Right kidney (tissue), 1 donor: ENCODE data around the gene CUX1.
"Not testable (repeated sequence)": the region's sequence is repeated elsewhere in the genome, so short reads cannot be mapped to it uniquely, and the experiment has no call there.

Experiments
- DNase-seq: peaks from one replicate; pipeline ENCODE4 v3.0.0-alpha.2; 2016

Gene CUX1

DNA sequence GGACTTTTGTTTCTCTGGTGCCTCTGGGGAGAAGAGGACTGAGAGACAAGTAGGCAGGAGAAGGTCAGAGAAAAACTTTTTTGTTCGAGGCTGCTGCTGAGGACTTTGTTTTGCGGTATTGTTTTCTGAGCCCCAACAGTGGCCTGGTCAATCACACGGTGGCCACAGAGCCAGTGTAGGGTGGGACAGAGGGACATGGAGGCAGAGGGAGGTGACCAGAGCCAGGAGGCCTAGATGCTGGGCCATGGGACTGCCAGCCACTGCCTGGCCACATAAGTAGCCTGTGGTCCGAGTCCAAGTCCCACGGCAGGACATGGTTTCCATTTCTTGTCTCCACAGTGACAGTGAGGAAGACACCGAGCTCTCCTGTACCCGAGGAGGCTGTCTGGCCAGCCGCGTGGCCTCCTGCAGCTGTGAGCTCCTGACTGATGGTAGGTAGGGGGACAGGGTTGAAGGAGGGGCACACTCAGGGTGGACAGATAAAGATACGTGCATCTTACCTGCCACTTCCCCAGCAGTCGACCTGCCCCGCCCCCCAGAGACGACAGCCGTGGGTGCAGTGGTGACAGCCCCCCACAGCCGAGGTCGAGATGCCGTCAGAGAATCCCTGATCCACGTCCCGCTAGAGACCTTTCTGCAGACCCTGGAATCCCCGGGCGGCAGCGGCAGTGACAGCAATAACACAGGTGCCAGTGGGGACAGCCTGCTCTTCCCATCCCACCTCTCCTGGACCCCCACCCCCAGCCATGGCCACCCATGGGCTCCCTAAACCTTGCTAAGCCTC is 496.8 kb downstream of the CUX1 start:
- no peak for DNase-seq

DNA sequence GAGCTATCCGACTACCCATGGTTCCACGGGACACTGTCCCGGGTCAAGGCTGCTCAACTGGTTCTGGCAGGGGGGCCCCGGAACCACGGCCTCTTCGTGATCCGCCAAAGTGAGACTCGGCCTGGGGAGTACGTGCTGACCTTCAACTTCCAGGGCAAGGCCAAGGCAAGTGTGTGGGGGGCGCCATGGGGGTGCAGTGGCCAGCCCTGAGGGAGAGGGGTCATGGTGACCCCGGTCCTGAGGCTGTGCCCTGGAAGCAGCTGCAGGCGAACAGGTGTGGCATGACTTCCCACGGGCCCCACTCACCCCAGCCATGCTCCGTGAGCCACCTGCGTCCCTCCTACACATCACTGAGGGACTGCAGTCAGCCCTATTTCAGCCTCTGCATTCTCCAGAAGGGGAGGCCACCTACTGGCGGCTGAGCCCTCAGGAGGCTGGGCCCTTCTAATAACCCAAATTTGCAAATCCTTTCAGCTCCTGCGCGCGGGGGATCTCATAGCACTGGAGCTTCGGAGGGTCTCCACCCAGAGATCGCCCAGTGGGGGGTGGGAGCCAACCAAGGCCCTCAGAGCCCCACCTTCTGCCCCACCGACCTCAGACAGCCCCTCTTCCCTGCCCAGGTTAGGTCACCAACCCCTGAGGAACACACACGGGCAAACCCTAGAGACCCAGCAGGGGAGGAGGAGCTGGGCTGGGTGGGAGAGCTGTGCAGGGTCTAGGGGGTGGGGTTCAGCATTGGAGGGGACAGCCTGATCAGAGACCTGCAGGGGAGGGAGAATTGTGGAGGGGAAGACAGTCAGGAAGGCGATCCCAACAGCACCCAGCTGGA is 500.0 kb downstream of the CUX1 start:
- DNase-seq: no peak

GRCh38 chr7:102318482-102318971 is 501.1 kb downstream of the CUX1 start:
- DNase-seq: no peak

DNA sequence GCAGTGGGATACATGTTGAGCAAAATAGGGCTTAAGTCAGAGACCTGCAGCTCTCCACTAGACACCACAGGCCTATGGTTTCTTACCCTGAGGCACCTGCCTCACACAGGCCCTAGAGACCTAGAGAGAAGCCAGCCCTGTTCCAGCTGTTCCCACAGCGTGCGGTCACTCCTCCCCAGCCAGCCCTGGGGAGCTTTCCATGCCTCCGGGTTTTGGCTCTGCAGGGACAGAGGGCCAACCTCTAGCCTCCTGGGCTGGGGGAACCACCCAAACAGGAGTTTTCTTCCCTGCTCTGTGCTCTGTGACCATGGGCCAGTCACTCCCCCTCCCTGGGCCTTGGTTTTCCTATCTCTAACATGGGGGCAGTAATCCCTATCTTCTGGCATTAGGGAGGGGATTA is 502.2 kb downstream of the CUX1 start:
- no peak for DNase-seq

DNA sequence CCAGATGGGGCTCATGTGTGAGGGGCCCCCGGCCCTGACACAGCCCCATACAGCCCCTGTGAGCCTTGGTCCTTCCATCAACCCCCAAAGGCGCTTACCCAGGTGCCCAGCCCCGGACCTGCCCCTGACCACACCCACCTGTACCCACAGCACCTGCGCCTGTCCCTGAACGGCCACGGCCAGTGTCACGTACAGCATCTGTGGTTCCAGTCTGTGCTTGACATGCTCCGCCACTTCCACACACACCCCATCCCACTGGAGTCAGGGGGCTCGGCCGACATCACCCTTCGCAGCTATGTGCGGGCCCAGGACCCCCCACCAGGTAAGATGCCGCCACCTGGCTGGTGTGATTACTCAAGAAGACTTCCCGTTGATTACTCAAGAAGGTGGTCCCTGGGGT is 502.8 kb downstream of the CUX1 start:
- no peak for DNase-seq

DNA sequence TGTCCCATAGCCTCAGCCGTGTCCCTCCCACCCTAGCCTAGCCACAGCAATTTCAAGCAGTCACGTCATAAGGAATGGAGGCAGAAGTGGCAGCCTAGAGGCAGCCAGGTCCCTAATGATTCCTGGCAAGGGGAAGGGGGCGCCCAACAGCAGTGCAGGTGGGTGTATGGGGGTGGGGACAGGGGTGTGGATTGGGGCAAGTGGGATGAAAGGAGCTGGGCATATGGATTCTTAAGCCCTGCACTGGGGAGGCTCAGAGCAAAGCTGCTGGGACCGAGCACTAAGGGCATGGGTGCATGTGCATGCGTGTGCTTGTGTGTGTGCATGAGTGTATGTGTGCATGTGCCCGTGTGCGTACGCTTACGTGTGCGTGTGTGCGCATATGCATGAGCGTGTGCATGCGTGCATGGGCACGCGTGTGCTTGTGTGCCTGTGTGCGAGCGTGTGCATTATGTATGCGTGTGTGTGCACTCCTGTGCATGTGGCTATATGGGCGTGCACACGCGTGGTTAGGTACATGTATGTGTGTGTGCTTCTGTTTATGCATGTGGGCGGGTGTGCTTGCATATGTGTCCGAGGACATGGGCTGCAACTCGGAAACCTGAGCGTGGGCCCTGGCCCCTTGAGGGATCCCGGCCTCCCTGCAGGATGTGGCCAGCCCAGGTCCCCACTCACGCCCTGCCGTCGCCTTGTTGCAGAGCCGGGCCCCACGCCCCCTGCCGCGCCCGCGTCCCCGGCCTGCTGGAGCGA is 503.4 kb downstream of the CUX1 start:
- no peak for DNase-seq

GRCh38 chr7:102321351-102322201 is 504.1 kb downstream of the CUX1 start:
- no peak for DNase-seq

DNA sequence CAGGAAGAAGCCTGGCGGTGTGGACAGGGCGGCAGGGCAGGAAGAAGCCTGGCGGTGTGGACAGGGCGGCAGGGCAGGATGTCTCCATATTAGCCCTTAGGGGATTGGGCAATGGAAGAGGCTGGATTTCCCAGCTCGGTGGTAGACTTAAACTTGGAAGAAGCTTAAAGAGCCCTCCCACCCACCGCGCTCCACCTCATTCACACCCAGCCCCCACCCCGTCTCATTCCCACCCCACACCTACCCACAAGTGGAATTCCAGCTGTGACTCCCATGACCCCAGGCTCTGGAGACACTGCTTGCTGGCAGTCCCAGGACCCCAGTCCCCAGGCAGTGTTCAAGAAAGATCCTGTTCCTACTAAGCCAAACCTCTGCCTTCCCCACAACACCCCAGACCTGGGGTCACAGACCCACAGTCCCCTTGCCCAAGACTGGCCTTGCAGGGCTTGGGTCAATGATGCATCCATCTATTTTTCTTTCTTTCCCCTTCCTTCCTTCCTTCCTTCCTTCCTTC is 504.8 kb downstream of the CUX1 start:
- DNase-seq: no peak

GRCh38 chr7:102323914-102324195 is 506.4 kb downstream of the CUX1 start:
- no peak for DNase-seq

DNA sequence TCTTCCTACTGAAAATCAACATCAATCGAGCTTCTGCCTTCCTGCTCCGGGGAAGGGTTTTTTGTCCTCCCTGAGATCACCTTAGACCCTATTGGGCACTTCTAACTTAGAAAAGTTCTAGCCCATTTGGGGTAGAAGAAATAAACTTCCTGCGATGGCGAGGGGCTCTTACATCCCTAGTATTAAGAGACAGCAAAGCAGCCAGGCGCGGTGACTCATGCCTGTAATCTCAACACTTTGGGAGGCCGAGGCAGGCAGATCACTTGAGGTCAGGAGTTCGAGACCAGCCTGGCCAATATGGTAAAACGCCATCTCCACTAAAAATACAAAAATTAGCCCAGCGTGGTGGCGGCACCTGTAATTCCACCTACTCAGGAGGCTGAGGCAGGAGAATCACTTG is 507.7 kb downstream of the CUX1 start:
- DNase-seq: not testable (repeated sequence)

DNA sequence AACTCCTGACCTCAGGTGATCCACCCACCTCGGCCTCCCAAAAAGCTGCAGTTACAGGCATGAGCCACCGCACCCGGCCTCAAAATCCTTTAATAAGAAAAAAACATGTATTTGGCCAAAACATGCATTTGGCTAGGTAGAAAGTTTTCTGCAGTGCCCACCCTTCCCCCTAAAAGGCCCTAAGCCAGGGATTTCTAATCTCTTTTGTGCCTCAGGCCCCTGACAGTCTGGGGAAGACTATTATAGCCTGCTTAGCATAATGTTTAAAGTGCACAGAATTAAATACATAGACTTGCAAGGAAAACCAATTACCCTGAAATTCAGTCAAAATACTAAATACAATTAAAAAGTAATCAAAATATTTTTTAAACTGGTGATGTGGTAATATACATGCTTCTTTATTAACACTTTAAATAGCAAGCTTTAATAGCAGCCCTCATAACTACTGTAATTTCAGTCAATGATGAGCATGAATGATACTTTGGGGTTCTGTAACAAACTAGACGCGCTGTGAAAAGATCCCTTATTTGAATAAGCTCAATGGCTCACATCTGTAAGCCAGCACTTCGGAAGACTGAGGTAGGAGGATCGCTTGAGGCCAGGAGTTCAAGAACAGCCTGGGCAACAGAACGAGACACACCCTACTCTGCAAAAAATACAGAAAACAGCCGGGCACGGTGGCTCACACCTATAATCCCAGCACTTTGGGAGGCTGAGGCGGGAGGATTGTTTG is 508.9 kb downstream of the CUX1 start:
- DNase-seq: no peak

DNA sequence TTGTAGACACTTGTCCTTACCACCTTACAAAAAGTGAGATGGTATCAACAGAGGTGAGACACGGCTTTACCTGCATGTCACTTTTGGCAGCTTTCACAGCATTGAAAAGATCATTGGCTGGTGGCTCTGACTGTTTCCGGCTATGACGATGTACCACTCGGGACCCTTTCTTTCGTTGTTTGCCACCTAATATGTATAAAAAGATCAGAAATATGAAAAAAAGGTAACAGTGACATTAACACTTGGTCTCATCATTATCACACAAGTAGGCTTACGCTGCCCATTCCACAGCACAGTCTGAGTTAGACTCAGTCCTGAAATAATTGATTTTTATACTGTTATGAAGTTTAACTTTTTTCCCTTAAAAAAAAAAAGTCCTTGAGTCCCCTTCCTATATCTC is 509.8 kb downstream of the CUX1 start:
- DNase-seq: not testable (repeated sequence)

GRCh38 chr7:102328863-102329262 is 511.4 kb downstream of the CUX1 start:
- DNase-seq: not testable (repeated sequence)

DNA sequence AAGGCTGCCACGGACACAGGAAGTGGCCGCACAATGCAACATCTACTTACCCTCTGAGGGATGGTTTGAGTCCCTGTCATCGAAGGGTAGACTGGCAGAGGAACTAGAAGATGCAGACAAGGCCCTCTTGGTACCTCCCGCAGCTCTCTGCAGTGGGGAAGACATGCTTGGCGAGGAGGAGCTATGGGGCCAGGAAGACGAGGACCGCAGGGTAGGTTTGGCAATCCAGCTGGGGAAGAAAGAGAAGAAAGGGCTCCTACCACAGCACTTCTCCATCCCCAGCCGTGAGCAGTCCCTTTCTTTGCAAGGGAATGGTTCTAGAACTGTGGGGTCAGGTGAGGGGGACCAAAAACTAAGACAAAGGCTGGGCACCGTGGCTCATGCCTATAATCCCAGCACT is 511.9 kb downstream of the CUX1 start:
- not testable (repeated sequence) for DNase-seq

DNA sequence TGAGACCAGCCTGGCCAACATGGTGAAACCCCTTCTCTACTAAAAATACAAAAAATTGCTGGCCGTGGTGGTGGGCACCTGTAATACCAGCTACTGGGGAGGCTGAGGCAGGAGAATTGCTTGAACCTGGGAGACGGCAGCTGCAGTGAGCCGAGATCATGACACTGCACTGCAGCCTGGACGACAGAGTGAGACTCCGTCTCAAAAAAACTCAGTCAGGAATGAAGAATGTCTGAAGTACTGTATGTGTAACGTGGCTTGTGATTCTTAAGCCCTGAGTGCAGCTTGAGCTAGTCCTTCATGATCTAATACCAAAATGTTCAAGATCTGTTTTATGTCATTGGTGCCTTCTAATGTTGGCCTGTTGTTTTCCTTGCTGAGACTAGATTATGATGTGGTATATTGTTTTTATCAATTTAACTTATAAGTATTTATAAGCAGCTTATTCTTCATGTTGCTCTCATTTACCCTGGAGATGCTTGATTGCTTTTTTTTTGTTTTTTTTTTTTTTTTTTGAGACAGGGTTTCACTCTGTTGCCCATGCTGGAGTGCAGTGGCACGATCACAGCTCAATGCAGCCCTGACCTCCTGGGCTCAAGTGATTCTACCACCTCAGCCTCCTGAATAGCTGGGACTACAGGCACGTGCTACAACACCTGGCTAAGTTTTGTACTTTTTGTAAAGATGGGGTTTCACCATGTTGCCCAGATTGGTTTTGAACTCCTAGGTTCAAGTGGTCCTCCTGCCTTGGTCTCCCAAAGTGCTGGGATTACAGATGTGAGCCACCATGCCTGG is 513.4 kb downstream of the CUX1 start:
- DNase-seq: not testable (repeated sequence)
